Fibroblast of lung (primary cell): ENCODE measurements around the gene ITGAD. TPM values are rescaled to one million over a fixed set of nuclear protein-coding genes. Genes with fewer than 3 reads are reported as not detected.

ENCODE experiments used
- DNase-seq, 2 donors: peaks; one replicate each; pipeline versions ENCODE4 v3.0.0 to v3.0.0-alpha.2; 2010; ENCODE audit warnings: low read depth in 2 of 2
- H2AFZ ChIP-seq: 2 replicates; pipeline ENCODE4 v1.5.1; 2012; ENCODE audit warnings: low read length, control low read depth, inconsistent platforms
- H3K27ac ChIP-seq: 2 replicates; pipeline ENCODE4 v1.5.1; 2011; ENCODE audit warnings: low read length, control low read depth; ENCODE audit not compliant: insufficient read depth
- H3K27me3 ChIP-seq: 2 replicates; pipeline ENCODE4 v1.5.1; 2011; ENCODE audit warnings: mild to moderate bottlenecking, low read length; ENCODE audit not compliant: control insufficient read depth, insufficient read depth
- H3K36me3 ChIP-seq: 2 replicates; pipeline ENCODE4 v1.5.1; 2011; ENCODE audit warnings: low read length; ENCODE audit not compliant: control insufficient read depth, insufficient read depth
- H3K4me1 ChIP-seq: 2 replicates; pipeline ENCODE4 v1.5.1; 2011; ENCODE audit warnings: low read length; ENCODE audit not compliant: control insufficient read depth, insufficient read depth; ENCODE audit errors: extremely low read depth
- H3K4me2 ChIP-seq: 2 replicates; pipeline ENCODE4 v1.5.1; 2011; ENCODE audit warnings: low read length, control low read depth; ENCODE audit not compliant: insufficient read depth; ENCODE audit errors: extremely low read depth
- H3K4me3 ChIP-seq, 4 experiments: fragments of 200-600 bp in 1 of 4; sonication (generic) in 1 of 4; replicated peaks in 1 of 4; 2 replicates each; pipeline ENCODE4 v1.5.1; 2011 to 2016; ENCODE audit warnings: low read length in 4 of 4, low read depth in 3 of 4, mild to moderate bottlenecking in 3 of 4, control low read depth in 2 of 4, inconsistent platforms in 1 of 4, mixed read lengths in 1 of 4; ENCODE audit not compliant: insufficient read depth in 1 of 4; ENCODE audit errors: control extremely low read depth in 1 of 4
- H3K79me2 ChIP-seq: 2 replicates; pipeline ENCODE4 v1.5.1; 2012; ENCODE audit warnings: mild to moderate bottlenecking, low read length, inconsistent platforms; ENCODE audit not compliant: control insufficient read depth, insufficient read depth
- H3K9ac ChIP-seq: 2 replicates; pipeline ENCODE4 v1.5.1; 2011; ENCODE audit warnings: mild to moderate bottlenecking, low read length, control low read depth; ENCODE audit not compliant: insufficient read depth
- H3K9me3 ChIP-seq: 2 replicates; pipeline ENCODE4 v1.5.1; 2012; ENCODE audit warnings: low read depth, low read length; ENCODE audit not compliant: control insufficient read depth, insufficient read depth
- H4K20me1 ChIP-seq: 2 replicates; pipeline ENCODE4 v1.5.1; 2011; ENCODE audit warnings: low read length; ENCODE audit not compliant: control insufficient read depth, insufficient read depth; ENCODE audit errors: extremely low read depth
- CTCF ChIP-seq, 2 donors: IDR thresholded peaks in 1 of 2; conservative IDR thresholded peaks in 1 of 2; 1 replicate in 1 of 2; 2 replicates in 1 of 2; pipeline ENCODE4 v1.5.1; 2011 to 2012; ENCODE audit warnings: low read length in 2 of 2, control low read depth in 1 of 2, inconsistent platforms in 1 of 2, low read depth in 1 of 2, mild to moderate bottlenecking in 1 of 2
- EZH2 ChIP-seq: IDR thresholded peaks from 2 replicates; pipeline ENCODE4 v1.5.1; 2012; ENCODE audit warnings: low read length, control low read depth, mild to moderate bottlenecking; ENCODE audit errors: missing control alignments
- polyA plus RNA-seq, 2 donors: library from polyadenylated mRNA; depleted of rRNA in 1 of 2; stranded (reverse) in 1 of 2; unstranded in 1 of 2; fragments of >200 nt; gene quantifications; 2 replicates each; pipeline ENCODE4 v1.2.1, GENCODE V29; 2011 to 2012; ENCODE audit warnings: missing spikeins in 1 of 2
- total RNA-seq: library from RNA; depleted of rRNA; stranded (reverse); fragments of >200 nt; gene quantifications from 2 replicates; pipeline ENCODE4 v1.2.1, GENCODE V29; 2014

Gene ITGAD
- total and polyA plus RNA-seq, 2 donors (not counting 1 experiment from before 2014, with no cell fraction given): not detected

GRCh38 chr16:31390504-31391041, 2.6 kb upstream of the ITGAD start:
- H3K9ac ChIP-seq: no peak overlapping the region
- H3K4me2 ChIP-seq: no peak overlapping the region
- H2AFZ ChIP-seq: no peak overlapping the region
- no peaks in the 10 kb centered on the region for H3K36me3 ChIP-seq
- no peaks in the 10 kb centered on the region for H3K9me3 ChIP-seq
- H3K4me3 ChIP-seq: no peak overlapping the region
- H3K27ac ChIP-seq: no peak overlapping the region
- H4K20me1 ChIP-seq: no peaks in the 10 kb centered on the region
- H3K4me1 ChIP-seq: no peaks in the 10 kb centered on the region
- H3K27me3 ChIP-seq: no peaks in the 10 kb centered on the region
- no peak for DNase-seq
- TF ChIP-seq EZH2: no peak
- TF ChIP-seq CTCF (conservative IDR thresholded peaks at IDR 0.05 in 1 of 2, IDR thresholded peaks at IDR 0.05 in 1 of 2; ENCODE audit: low read depth in 1 of 2, low read length in 2 of 2): no peak
- no peaks in the 10 kb centered on the region for H3K79me2 ChIP-seq

GRCh38 chr16:31395647-31396046, 2.5 kb downstream of the ITGAD start:
- TF ChIP-seq EZH2 (no peak), CTCF (conservative IDR thresholded peaks at IDR 0.05 in 1 of 2, IDR thresholded peaks at IDR 0.05 in 1 of 2; ENCODE audit: low read depth in 1 of 2, low read length in 2 of 2) (no peak)

GRCh38 chr16:31397096-31397660, 4.0 kb downstream of the ITGAD start:
- Histone ChIP-seq H2AFZ (no peak overlapping the region), H4K20me1 (no peaks in the 10 kb centered on the region), H3K27me3 (no peaks in the 10 kb centered on the region), H3K4me1 (no peaks in the 10 kb centered on the region), H3K9ac (no peak overlapping the region), H3K79me2 (no peaks in the 10 kb centered on the region), H3K4me2 (no peak overlapping the region), H3K27ac (no peak overlapping the region), H3K4me3 (no peak overlapping the region), H3K9me3 (no peaks in the 10 kb centered on the region), H3K36me3 (no peaks in the 10 kb centered on the region)
- TF ChIP-seq CTCF (conservative IDR thresholded peaks at IDR 0.05 in 1 of 2, IDR thresholded peaks at IDR 0.05 in 1 of 2; ENCODE audit: low read depth in 1 of 2, low read length in 2 of 2) (no peak), EZH2 (no peak)
- DNase-seq: no peak

More at GRCh38 chr16:31395647-31396046, 2.5 kb downstream of the ITGAD start:
- Histone ChIP-seq H3K9ac (no peak overlapping the region), H3K36me3 (no peaks in the 10 kb centered on the region), H3K4me3 (no peak overlapping the region), H3K79me2 (no peaks in the 10 kb centered on the region), H3K27me3 (no peaks in the 10 kb centered on the region), H2AFZ (no peak overlapping the region), H3K4me2 (no peak overlapping the region), H3K4me1 (no peaks in the 10 kb centered on the region), H3K27ac (no peak overlapping the region), H4K20me1 (no peaks in the 10 kb centered on the region), H3K9me3 (no peaks in the 10 kb centered on the region)
- DNase-seq: no peak
